ENCODE data around the gene BCL10. TPM values are rescaled to one million over a fixed set of nuclear protein-coding genes. Genes with fewer than 3 reads are reported as not detected.

Gene BCL10
- total RNA-seq, 1 experiment from 2014 or later, result 26.1 TPM

- Histone ChIP-seq H3K9me3 (ENCODE audit: control insufficient read depth, low read depth, low read length) (no peaks in the 10 kb centered on the region), H3K18ac (ENCODE audit: insufficient read length, low read depth, low read length) (no peak overlapping the region), H4K8ac (replicated peaks; ENCODE audit: insufficient read length, low read depth, low read length) (no peak overlapping the region), H3K9ac (ENCODE audit: extremely low read depth, insufficient read length, low read length) (no peak overlapping the region), H2AK5ac (ENCODE audit: insufficient read length, low read length) (no peak overlapping the region), H3K4ac (ENCODE audit: low read depth, low read length) (no peak overlapping the region), H3K27me3 (ENCODE audit: insufficient read depth, low read length) (no peaks in the 10 kb centered on the region), H2BK20ac (ENCODE audit: low read depth, low read length, poor library complexity, severe bottlenecking) (no peak overlapping the region), H4K91ac (ENCODE audit: insufficient read length, low read depth, low read length) (no peak overlapping the region), H3K4me2 (ENCODE audit: insufficient read depth, insufficient read length, low read length) (no peak overlapping the region), H2BK120ac (ENCODE audit: low read depth, low read length, poor library complexity, severe bottlenecking) (no peak overlapping the region), H3K4me1 (ENCODE audit: insufficient read depth, low read length) (no peaks in the 10 kb centered on the region), H3T11ph (ENCODE audit: low read length) (no peak overlapping the region), H4K5ac (ENCODE audit: insufficient read length, low read depth, low read length) (no peak overlapping the region), H2AFZ (ENCODE audit: low read length) (no peak overlapping the region), H2BK5ac (ENCODE audit: insufficient read length, low read length) (no peak overlapping the region), H3K79me1 (ENCODE audit: insufficient read depth, low read depth, low read length, poor library complexity, severe bottlenecking) (no peaks in the 10 kb centered on the region), H3K27ac (ENCODE audit: insufficient read length, low read depth, low read length) (no peak overlapping the region), H3K56ac (ENCODE audit: insufficient read length, low read depth, low read length) (no peak overlapping the region), H3K79me2 (ENCODE audit: insufficient read depth, low read length) (no peaks in the 10 kb centered on the region), H3K23ac (ENCODE audit: insufficient read length, low read depth, low read length) (no peak overlapping the region), H2BK12ac (ENCODE audit: insufficient read length, low read depth, low read length) (no peak overlapping the region), H3K23me2 (ENCODE audit: insufficient read length, low read depth, low read length, poor library complexity, severe bottlenecking) (no peaks in the 10 kb centered on the region), H4K20me1 (ENCODE audit: control insufficient read depth, insufficient read depth, insufficient read length) (no peaks in the 10 kb centered on the region), H3K14ac (ENCODE audit: insufficient read depth, low read length) (no peak overlapping the region), H2BK15ac (ENCODE audit: low read depth, low read length) (no peak overlapping the region)
- H3K9me3 Mint-ChIP-seq, result no peaks in the 10 kb centered on the region
- no CpG with 5 or more reads among the region's 9 CpGs for WGBS (ENCODE audit: extremely low coverage, insufficient read length, low lambda C conversion rate)
- TF ChIP-seq CTCF (conservative IDR thresholded peaks at IDR 0.05), result no peak
- H3K36me3 Mint-ChIP-seq (ENCODE audit: insufficient read depth in 1 of 3, low read depth in 3 of 3), result no peaks in the 10 kb centered on the region
- no peak overlapping the region for H3K27ac Mint-ChIP-seq
- H3K27me3 Mint-ChIP-seq (ENCODE audit: low read depth), result no peaks in the 10 kb centered on the region
- no peak for DNase-seq
- no peak overlapping the region for H3K4me3 Mint-ChIP-seq
- no peaks in the 10 kb centered on the region for H3K4me1 Mint-ChIP-seq
Observed at GRCh38 chr1:85289207-85289847, 12.9 kb upstream of the BCL10 start.

Data from H9 (cell line).